CD4-positive, alpha-beta T cell treated with Interleukin-6 for 4 hours (primary cell): ENCODE results near the gene ICAM4.
"Not testable (repeated sequence)": the region's sequence is repeated elsewhere in the genome, so short reads cannot be mapped to it uniquely, and the experiment has no call there.

Experiments
- DNase-seq: peaks from one replicate; pipeline ENCODE4 v3.0.0-alpha.2; 2020; ENCODE audit warnings: mixed read lengths

ICAM4 gene, protein sequence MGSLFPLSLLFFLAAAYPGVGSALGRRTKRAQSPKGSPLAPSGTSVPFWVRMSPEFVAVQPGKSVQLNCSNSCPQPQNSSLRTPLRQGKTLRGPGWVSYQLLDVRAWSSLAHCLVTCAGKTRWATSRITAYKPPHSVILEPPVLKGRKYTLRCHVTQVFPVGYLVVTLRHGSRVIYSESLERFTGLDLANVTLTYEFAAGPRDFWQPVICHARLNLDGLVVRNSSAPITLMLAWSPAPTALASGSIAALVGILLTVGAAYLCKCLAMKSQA

DNA sequence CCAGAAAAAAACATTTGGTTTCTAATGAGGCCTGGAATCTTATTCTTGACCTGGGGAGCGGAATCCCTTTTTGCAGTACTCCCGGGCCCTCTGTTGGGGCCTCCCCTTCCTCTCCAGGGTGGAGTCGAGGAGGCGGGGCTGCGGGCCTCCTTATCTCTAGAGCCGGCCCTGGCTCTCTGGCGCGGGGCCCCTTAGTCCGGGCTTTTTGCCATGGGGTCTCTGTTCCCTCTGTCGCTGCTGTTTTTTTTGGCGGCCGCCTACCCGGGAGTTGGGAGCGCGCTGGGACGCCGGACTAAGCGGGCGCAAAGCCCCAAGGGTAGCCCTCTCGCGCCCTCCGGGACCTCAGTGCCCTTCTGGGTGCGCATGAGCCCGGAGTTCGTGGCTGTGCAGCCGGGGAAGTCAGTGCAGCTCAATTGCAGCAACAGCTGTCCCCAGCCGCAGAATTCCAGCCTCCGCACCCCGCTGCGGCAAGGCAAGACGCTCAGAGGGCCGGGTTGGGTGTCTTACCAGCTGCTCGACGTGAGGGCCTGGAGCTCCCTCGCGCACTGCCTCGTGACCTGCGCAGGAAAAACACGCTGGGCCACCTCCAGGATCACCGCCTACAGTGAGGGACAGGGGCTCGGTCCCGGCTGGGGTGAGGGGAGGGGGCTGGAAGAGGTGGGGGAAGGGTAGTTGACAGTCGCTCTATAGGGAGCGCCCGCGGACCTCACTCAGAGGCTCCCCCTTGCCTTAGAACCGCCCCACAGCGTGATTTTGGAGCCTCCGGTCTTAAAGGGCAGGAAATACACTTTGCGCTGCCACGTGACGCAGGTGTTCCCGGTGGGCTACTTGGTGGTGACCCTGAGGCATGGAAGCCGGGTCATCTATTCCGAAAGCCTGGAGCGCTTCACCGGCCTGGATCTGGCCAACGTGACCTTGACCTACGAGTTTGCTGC, at the start of gene ICAM4:
Gene ICAM4 (plus strand): TSS at position 153 of the 935 bp plus-strand sequence. CDS start 58 bp downstream, at position 211.
- peak; percentile 47 for DNase-seq

- no peak for DNase-seq
Measured at GRCh38 chr19:10237702-10238101, 49.1 kb upstream of the ICAM4 start.

GRCh38 chr19:10238172-10238783, 48.5 kb upstream of the ICAM4 start:
- DNase-seq: no peak

- DNase-seq: not testable (repeated sequence)
Measured at GRCh38 chr19:10241826-10242449, 44.8 kb upstream of the ICAM4 start.

- DNase-seq: no peak
Measured at GRCh38 chr19:10243606-10244005, 43.1 kb upstream of the ICAM4 start.

- no peak for DNase-seq
Measured at GRCh38 chr19:10245189-10245939, 41.4 kb upstream of the ICAM4 start.

GRCh38 chr19:10246511-10246910, 40.2 kb upstream of the ICAM4 start:
- no peak for DNase-seq

DNA sequence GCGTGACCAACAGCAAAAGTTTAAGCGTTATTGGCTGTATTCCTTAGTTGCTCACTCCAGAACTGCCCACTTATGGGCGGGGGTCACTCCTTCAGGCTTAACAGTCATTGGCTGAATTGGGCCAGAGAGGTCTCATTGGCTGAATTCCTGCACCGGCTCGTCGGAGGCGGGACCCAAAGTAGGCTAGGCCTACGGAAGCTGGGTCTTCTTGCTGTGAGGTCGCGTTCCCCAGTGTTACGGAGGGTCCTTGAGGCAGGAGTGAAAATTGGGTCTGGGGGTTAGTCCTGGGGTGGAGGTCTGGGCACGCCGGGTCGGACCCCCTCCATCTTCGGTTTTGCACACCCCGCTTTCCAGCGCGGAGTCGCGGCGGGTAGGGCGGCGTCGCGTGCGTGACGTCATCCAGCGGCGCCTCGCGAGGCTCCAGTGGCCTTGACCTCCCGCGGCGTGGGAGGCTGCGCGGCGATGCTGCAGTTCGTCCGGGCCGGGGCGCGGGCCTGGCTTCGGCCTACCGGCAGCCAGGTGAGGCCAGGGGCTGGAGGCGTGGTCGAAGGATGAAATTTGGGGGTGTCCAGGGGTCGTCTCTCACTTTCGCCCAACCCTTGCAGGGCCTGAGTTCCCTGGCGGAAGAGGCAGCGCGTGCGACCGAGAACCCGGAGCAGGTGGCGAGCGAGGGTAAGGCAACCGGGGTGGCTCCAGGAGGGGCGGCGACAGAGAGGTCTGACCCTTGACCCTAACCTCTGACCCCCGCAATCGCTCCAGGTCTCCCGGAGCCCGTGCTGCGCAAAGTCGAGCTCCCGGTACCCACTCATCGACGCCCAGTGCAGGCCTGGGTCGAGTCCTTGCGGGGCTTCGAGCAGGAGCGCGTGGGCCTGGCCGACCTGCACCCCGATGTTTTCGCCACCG, 34.7 kb upstream of the ICAM4 start, which contains the start of gene MRPL4:
Gene MRPL4 (plus strand): TSS at position 423 of the 903 bp plus-strand sequence. CDS start 40 bp downstream, at position 463.
- DNase-seq: peak; percentile 98

DNA sequence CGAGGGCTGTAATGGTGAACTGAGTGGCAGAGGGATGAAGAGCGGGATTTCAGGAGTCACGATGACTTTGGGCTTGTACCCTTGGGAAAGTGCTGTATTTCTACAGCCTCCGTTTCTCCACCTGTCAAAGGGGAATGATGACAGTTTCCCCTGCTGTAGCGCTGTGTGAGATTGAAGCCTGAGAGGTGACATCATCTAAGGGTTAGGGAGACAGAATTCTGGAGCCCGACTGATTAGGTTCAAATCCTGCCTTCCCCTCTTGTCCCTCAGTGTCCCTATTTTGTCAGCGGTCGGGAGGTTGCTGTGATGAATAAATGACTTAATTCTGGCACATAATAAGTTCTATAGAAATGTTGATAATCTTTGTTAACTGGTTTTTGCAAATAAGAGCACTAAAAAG, 34.0 kb upstream of the ICAM4 start:
- no peak for DNase-seq

DNA sequence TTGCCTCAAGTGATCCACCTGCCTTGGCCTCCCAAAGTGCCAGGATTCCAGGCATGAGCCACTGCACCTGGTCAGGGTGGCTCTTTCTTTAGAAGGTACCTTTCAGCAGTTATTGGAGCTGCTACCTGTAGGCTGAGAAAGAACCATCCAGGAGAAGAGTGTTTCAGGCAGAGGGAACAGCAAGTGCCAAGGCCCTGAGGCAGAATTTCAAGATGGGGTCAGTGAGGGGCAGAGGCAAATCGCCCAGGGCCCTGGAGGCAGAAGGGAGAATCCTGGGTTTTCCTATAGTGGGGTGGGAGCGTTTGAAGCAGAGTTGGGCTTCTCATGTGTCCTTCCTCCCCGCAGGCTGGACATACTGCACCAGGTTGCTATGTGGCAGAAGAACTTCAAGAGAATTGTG, 32.5 kb upstream of the ICAM4 start:
- no peak for DNase-seq

DNA sequence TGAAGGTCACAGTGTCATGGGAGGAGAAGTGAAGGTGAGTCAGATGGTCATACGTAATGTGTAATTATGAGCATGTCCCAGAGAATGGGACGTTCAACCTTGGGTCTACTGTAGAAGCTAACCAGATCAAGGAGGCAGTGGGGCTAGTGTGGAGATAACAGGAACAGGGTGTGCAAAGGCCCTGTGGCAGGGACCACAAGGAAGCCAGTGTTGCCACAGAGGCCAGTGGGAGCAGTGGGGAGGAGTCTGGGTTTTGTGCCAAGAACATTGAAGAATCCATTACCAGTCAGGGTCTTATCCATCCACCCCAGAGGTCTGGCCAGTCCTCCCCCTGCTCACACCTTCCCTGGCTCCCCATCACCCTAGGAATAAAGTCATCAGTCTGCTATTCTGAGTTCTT, 31.4 kb upstream of the ICAM4 start:
- no peak for DNase-seq

DNA sequence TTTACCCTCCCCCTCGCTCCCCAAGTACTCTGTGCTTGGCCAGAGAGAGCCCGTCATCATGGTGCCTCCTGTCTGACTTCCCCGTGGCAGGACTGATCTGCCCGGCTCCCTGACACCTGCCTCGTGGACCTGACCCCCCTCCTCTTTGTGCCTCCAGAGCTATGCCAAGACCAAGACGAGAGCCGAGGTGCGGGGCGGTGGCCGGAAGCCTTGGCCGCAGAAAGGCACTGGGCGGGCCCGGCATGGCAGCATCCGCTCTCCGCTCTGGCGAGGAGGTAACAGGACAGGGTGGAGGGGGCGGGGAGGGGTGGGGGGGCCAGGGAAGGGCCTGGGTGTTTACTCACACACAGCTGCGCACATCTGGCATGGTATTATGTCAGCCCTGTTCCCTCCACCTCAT, 30.2 kb upstream of the ICAM4 start:
- DNase-seq: no peak

DNA sequence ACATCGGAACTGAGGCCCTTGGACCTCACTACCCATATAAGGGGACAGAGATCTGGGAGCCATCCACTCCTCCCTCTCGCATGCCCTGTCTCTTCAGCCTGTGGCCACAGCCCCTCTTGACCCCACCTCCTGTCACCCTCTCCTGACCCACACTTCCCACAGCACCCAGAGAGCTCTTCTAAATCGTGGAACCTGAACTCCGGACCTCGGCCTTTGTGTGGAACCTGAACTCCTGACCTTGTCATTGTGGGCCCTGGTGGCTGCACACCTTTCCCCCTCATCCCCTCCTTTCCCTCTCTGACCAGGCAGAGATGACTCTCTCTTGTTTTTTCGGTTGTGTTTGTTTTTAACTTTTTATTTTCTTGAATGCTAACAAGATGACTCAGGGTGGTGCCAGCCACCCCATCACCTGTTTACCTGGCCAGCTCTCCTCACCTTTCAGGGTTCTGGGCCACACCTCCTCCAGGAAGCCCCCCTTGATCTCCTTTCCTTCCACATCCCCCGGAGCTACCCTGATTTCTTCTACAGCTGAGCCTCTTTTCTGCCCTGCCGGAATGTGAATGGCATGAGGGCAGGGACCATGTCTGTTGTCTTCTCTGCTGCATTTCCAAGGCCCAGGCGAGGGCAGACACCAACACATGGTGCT, 29.7 kb upstream of the ICAM4 start:
- DNase-seq: no peak

DNA sequence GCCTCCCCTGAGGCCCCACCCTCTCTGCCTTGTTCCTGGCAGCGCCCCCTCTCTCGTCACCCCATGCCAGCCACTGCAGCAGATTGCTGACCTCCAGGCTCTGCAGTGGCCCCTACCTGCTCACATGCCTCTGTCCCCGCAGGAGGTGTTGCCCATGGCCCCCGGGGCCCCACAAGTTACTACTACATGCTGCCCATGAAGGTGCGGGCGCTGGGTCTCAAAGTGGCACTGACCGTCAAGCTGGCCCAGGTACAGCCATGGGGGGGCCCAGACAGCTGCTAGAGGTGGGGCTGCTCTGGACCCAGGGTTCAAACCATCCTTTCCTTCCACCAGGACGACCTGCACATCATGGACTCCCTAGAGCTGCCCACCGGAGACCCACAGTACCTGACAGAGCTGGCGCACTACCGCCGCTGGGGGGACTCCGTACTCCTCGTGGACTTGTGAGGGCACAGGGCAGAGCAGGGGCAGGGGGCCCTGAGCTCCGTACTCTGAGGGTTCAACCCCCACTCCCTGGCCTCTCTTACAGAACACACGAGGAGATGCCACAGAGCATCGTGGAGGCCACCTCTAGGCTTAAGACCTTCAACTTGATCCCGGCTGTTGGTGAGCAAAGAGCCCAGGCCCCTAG, 28.6 kb upstream of the ICAM4 start:
- no peak for DNase-seq

DNA sequence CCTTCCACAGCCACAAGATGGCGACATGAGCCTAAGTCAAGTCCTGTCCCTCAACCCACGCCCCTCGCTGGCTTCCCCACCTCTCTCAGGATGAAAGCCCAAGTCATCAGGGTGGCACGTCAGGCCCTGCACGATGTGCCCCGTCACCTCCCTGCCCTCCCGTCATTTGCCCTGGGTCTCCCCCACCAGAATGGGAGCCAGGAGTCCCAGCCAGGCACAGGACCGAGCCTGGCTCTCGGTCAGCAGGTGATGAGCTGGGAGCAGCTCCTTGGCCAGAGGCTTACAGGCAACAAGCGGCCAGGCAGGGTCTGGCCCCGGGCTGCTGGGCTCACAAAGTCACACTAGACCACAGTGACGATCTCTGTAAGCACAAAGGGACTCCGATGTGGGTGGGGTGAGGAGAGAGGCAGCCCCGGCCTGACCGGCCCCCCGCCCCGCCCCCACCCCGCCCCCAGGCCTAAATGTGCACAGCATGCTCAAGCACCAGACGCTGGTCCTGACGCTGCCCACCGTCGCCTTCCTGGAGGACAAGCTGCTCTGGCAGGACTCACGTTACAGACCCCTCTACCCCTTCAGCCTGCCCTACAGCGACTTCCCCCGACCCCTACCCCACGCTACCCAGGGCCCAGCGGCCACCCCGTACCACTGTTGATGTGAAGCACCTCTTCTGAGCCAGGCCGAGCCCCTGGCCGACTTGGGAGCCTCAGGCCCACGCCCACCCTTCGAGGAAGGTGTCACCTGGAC, 27.4 kb upstream of the ICAM4 start:
- peak; percentile 88 for DNase-seq

DNA sequence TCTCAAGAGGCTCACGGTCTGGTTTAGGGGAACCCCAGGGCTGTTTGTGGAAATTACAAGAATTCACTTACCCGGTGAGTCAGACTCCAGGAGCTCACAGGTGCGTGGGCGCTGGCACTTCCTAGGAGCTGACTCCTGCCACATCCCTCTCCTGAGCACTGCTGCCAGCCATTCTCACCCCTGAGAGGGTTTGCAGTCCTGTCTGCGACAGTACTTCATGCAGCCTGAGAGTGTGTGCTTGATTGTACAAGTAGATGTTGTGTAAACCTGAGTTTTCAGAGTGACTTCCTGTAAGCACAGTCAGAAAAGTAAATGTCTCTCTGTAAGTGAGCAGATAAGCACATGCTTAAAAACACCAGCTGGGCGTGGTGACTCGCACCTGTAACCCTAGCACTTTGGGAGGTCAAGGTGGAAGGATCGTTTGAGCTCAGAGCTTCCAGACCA, 26.6 kb upstream of the ICAM4 start:
- peak; percentile 21 for DNase-seq

GRCh38 chr19:10262771-10263170, 24.0 kb upstream of the ICAM4 start:
- no peak for DNase-seq

DNA sequence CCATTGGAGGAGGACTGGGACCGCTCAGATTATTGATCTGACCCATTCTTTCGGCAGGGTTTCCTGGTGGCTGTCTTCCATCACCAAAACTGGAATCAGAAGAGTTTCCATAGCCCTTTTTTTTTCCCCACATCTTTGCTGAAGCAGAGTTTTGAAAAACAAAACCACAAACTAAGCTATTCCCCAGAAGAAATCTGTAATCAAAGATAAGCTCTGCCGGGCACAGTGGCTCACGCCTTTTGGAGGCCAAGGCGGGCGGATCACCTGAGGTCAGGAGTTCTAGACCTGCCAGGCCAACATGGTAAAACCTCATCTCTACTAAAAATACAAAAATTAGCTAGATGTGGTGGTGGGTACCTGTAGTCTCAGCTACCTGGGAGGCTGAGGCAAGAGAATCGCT, 20.0 kb upstream of the ICAM4 start:
- no peak for DNase-seq

GRCh38 chr19:10268071-10268470, 18.7 kb upstream of the ICAM4 start:
- no peak for DNase-seq
